ENCODE data around the gene RGS6.
"Not testable (repeated sequence)": the region's sequence is repeated elsewhere in the genome, so short reads cannot be mapped to it uniquely, and the experiment has no call there.

The RGS6 gene

GRCh38 chr14:72463291-72463866, 531.1 kb downstream of the RGS6 start:
- peak; percentile 18 for DNase-seq

DNA sequence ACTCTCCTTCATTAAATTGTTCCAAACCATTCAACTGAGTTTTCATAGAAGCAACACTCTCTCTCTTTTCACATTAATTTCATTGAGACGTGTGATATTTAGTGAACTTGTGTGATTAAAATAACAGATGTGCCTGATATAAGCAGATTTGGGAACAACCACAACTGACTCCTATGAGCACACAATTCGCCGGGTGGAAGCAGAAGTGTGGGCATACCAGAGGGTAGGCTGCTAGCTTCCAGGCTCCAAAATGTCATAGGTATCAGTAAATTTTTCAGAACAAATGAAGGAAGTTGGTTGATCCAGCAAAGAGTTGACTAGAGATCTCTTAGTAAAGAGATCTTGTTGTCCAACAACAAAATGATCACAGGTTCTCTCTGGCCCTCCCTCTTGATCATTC, 532.0 kb downstream of the RGS6 start:
- DNase-seq = no peak

- DNase-seq = no peak
Observed at GRCh38 chr14:72466325-72466724, 534.1 kb downstream of the RGS6 start.

DNA sequence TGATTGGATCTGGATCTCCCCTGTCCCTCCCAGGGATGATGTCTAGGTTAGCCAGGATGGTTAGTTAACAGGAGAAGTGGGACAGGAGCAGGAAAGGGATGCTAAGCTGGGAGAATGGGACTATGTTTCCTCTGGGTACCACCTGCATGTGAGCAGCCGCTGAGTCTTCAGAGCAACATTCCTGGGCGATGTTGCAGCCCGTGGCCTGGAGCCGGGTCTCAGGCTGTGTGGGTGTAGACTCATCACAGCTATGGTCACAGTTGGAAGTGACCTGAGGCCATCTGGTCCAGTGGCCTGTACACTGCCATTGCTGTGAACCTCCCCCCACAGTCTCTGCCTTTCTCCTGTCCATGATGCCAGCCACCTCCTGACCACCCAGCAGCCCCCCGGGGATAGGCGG, 539.1 kb downstream of the RGS6 start:
- DNase-seq = no peak

DNA sequence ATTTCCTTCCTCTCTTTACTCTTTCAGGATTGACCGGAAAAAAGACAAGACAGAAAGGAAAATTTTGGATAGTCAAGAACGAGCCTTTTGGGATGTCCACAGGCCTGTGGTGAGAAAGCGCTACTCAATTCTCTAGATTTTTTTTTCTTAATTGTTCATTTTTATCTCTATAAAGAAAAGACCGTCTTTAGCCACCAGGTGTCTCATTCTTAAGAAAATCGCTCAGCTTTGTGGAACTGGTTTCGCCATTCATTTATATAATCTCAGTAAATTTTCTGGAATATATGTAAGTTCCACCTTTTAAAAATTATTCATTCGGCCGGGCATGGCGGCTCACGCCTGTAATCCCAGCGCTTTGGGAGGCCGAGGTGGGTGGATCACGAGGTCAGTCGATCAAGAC, 540.6 kb downstream of the RGS6 start:
- DNase-seq = no peak

GRCh38 chr14:72476657-72477499, 544.6 kb downstream of the RGS6 start:
- DNase-seq = peak; percentile 60

DNA sequence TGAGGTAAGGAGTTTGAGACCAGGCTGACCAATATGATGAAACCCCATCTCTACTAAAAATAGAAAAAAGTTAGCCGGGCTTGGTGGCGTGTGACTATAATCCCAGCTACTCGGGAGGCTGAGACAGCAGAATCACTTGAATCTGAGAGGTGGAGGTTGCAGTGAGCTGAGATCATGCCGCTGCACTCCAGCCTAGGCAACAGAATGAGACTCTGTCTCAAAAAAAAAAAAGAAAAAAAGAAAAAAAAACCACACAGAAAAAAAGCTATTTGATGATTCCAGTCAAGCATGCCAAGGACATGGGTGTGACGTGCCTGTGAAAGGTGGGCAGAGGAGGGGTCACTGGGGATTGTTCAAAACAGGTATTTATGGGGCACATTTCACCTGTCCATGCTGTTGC, 545.3 kb downstream of the RGS6 start:
- not testable (repeated sequence) for DNase-seq

GRCh38 chr14:72478471-72478893, 546.3 kb downstream of the RGS6 start:
- DNase-seq = no peak

DNA sequence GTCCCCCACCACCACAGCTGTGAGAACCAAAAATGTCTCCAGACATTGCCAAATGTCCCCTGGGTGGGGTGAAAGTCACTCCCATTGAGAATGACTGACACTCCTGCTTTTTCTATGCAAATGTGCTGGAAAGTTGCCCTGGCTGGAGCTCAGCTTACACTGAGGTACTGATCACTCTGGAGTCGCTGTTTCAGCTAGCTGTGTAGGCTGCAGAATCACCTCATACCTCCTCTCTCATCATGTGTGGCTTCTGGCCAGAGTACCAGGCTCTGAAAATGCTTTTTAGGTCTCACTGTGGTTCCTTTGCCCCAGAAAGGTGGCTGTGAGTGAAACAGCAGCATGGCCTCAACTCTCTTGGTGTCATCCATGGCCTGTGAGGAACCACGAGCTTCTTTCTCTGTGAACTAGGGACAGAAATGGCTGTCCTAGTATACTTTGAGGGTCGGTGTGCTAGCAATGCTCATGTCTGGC, 547.3 kb downstream of the RGS6 start:
- DNase-seq = no peak

DNA sequence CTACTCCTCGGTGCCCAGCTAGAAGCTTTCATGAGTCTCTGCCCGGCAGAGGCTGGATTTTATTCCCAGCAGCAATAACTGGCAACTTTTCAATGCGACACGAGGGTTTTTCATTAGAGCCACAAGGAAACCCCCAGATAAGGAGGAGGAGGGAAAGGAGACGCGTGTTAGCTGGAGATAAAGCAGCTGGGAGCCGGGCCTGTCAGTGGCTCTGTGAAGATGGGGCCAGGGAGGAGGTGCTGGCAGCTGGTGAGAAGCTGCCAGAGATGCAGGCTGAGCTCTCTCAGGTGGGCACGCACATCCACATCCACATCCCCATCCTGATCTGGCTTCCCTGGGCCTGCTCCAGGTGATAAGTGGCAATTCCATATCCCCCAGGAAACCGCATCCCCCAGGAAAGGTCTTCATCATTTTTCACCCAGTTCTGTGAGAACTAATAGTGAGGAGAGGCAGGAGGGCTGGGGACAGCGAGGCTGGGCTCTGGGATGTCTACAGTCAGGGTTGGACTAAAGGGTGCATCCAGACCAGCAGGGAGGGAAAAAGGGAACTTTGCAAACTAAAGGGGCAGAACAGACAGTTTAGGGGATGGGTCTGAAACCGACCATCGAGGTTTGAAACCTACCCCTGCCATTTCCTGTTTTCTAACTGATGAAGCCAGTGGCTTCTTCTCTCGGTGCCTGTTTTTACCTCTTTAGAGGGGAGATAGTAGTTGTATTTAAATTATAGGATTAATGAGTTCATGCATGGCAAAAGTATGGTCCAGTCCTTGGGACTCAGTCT, 548.4 kb downstream of the RGS6 start:
- no peak for DNase-seq

- no peak for DNase-seq
Observed at GRCh38 chr14:72483311-72483710, 551.1 kb downstream of the RGS6 start.

DNA sequence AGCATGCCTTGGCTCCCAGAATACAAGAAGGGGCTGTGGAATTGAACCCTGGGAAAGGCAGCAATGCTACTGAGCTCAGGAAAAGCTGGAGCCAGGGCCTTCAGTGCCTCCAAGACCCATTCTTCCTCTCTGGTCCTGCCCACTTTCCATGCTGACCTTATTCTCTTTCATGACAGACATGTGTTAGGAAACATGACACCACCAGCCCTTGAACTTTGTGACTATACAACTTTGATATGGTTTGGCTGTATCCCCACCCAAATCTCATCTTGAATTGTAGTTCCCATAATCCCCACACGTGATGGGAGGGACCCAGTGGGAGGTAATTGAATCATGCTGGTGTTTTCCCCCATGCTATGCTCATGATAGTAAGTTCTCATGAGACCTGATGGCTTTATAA, 553.5 kb downstream of the RGS6 start:
- DNase-seq = no peak

DNA sequence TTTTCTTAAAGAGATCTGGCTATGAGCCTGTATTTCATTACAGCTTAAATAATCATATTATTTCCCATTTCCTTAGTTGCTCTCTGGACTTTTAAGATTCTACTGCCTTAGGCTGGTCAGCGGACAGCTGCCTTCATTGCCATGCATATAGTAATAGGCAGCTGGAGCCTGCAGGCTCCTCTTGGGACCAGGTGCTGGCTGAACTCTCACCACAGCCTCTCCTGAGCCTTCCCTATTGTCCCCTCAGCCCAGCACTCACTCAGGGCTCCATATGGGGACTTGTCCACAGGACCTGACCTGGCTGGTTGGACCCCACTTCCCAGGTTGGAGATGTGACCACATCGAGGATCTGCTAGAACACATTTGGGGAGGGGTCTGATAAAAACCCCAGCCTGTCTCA, 556.3 kb downstream of the RGS6 start:
- DNase-seq = no peak

GRCh38 chr14:72492196-72492595, 560.0 kb downstream of the RGS6 start:
- no peak for DNase-seq

DNA sequence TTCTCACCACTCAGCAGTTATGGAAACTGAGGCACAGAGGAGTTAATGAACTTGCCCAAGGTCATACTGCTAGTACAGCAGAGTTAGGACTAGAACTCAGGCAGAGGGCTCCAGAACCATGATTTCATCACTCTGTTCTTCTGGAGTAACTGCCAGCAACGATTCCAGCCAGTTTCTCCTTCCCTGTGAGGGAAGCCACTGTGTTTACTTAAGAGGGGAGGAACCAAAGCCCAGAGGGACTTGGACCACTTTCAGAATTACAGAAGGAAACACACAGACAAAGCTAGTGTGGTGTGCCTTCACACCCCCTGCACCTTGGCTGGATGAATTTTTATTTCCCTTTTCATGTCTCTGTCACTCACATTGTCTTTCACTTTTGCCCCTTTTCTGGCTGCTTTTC, 563.4 kb downstream of the RGS6 start:
- DNase-seq = no peak

GRCh38 chr14:72498646-72499045, 566.4 kb downstream of the RGS6 start:
- no peak for DNase-seq

DNA sequence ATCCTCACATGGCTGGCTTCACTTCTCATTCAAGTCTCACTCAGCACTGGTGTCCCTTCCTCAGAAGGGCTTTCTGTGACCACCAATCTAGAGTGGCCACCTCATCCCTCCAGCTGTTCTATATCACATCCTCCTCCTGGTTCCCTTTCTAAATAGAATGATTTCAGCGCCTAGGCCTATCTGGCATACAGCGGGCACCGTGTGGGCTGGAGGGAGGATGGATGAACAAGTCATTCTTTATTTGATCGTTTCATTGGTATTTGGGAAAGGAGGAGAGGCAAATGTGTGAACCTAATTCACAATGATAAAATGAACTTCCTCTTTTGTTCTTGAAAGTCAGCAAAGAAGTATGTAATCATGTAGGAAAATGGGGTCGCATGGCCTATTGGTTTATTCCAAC, 567.5 kb downstream of the RGS6 start:
- DNase-seq = no peak

- no peak for DNase-seq
Observed at GRCh38 chr14:72500234-72500838, 568.1 kb downstream of the RGS6 start.

DNA sequence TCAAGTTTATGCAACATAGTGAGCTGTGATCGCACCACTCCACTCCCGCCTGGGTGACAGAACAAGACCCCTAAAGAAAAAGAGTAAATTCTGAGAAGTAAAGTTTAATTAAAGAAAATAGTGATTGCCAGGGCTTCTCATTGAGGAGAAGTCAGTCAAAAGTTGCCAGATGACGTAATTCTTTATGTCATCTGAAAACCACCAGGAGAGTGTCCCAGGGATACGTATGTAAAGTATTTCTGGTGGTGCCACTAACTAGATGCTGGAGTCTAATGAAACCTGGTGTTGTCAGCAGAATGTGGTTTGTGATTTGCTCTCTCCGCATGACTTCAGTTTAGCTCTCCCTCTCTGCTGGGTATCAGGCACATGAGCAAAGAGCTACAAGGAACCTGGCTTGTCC, 569.2 kb downstream of the RGS6 start:
- DNase-seq = no peak

GRCh38 chr14:72503271-72503670, 571.0 kb downstream of the RGS6 start:
- no peak for DNase-seq

- peak; percentile 41 for DNase-seq
Observed at GRCh38 chr14:72503696-72504368, 571.6 kb downstream of the RGS6 start.

- no peak for DNase-seq
Observed at GRCh38 chr14:72510566-72510965, 578.3 kb downstream of the RGS6 start.
